GM12891 (cell line): Measurements from ENCODE around the gene AGAP2.

Experiments used
- POLR2A ChIP-seq: IDR thresholded peaks from 2 replicates; pipeline ENCODE4 v1.6.1; 2011; ENCODE audit warnings: low read depth, low read length, control low read depth
- TAF1 ChIP-seq: IDR thresholded peaks from 2 replicates; pipeline ENCODE4 v1.6.1; 2011; ENCODE audit warnings: low read depth, low read length, control low read depth

DNA sequence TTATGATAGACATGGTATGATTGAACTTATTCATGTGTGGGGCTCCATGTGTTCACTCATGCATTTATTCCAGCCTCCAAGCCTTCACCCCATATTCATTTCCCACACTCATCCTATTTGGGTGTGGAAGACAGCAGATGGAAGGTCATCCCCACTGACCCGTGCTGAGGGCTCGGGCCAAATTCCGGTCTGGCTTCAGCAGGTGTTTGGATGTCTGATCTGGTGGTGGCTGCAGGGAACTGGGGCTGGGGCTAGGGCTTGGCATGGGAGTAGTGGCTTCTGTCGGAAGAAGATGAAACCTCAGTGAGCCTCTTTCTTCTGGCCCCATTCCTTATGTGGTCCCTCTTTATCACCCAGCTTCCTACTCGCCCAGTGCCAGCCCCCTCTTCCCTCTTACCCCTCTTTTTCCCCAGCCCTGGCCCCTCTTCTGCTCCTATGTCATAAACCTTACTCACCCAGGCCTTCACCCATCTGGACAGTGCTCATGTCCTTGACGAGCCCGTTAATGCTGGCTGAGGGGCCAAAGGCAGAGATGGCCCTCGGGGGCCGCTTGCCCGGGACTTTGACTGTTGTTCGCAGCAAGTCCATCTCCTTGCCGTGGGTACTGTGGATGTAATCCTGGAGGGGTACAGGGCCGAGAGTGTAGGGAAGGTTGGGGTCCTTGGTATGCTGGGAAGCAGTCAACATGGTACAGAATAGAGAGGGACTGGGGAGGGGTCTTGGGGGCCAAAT is 8.0 kb downstream of the AGAP2 start:
- TF ChIP-seq POLR2A: no peak
- TF ChIP-seq TAF1: no peak
